Hematopoietic multipotent progenitor cell treated with erythropoietin and hydrocortisone succinate and interleukin-3 and kit ligand, for 8 days (in vitro differentiated cells): Measurements from ENCODE around the gene LRRC53.

Source experiments
- DNase-seq: peaks from one replicate; pipeline ENCODE4 v3.0.0-alpha.2; 2015

Gene LRRC53

DNA sequence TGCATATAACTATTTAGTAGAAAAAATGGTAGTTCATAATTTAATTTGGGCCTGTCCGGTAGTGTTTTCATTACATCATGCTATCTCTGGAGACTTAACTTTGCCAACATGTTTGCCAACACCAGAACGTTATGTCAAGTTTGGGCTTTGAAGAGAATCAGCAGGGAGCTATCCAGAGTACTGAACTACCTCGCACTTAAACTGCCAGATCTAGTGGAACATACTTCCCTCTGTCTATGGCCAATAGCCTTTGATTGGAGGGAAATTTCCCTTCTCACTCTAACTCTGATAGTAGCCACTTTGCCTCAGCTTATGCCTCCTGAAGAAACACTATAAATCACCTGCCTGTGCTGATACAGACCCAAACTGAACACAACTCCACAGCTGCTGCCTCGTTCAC, 10.0 kb downstream of the LRRC53 start:
- DNase-seq: peak; percentile 4

DNA sequence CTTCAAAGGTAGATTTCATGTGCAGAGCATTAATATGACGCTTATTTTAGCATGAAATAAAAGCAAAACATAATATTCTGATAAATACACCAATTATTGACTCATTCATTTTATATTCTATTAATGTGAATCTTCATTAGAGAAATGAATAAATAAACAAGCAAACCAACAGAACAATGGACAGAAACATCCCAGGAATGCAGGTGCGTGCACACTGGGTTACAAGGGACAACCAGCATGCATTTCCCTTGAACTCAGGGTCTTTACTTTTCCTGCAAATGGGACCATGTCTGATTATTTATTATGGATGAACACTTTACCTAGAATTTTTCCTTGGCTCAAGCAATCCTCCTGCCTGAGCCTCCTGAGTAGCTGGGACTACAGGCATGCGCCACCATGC, 13.5 kb downstream of the LRRC53 start:
- DNase-seq: no peak

DNA sequence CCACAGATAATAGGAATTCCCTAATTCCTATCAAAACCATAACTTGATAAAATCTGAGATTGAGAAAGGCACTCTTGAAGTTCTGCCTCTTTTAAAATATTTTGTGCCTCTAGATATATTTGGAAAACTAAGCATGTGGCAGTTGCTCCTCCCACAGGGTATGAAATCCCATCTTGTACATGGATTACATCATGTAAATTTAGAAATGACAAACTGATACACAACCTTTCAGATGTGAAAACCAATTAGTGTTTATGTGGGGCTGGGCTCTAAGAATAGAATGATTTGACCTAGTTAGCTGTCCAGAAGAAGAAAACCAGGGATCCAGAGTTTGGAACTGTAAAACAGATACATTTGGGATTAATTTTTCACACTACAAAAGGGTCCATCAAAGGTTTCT, 15.7 kb downstream of the LRRC53 start:
- no peak for DNase-seq

DNA sequence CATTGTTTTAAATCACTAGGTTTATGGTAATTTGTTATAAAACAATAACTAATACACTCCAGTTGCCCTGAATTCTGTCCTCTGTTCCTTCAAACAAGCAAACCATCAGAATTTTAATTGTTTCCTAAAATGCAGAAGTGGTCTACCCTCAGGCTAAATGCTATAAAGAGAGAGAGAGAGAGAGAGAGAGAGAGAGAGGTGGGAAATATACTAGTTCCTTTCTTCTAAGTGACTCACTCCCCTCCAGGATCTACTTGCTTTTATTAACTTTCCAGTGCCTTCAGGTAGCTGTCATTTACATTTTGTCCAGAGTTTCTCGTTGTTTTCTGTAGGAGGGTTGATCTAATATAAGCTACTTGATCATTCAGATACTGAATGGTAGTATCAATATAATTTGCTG, 26.4 kb downstream of the LRRC53 start:
- DNase-seq: no peak

DNA sequence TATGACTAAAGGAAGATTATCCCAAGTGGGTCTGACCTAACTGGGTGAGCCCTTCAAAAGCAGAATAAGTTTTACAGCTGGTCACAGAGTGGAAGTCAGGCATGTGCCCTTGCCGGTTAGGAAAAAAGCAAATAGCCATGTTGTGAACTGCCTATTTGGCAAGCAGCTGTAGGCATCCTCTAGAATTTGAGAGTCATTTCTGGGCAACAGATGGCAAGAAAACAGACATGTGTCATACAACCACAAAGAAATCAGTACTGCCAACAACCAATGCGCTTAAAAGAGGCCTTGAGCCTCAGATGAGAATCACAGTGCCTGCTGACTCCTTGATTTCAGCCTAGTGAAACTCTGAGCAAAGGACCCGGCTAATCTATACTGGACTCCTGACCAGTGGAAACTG, 26.8 kb downstream of the LRRC53 start:
- no peak for DNase-seq

DNA sequence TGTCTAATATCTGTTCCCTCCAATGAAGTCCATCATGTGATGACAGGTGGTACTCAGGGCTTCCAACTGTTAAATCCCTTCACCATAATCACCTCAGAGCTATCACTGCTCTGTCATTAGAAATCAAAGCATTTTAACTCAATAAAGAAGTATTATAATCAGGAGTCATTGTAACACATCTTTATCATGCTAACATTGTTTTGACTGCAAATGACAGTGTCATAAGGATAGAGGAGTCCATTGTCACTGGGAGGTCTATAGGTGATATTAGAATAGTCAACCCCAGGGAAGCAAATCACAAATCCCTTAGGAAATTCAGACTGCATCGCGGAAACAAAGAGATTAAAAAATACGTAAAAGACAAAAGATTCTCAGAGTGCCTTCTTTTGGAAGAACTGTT, 30.8 kb downstream of the LRRC53 start:
- DNase-seq: no peak

DNA sequence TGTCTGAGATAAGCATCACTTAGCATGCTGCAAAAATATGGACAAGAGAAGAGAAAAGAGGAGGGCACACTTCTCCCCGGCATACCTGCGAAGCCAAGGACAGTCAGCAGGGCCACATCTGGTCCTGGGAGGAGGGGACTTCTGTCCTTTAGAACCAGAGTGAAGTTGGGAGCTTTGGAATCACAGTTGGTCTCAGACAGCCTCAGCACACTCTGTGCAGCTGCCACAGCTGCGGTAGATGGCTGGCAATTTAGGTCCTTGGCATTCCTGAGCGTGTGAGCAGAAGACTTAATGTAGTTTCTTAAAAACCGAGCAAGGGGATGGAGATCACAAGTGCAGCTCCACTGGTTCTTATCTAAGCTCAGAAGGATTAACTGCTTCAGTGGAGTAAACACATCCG, 32.3 kb downstream of the LRRC53 start:
- no peak for DNase-seq

DNA sequence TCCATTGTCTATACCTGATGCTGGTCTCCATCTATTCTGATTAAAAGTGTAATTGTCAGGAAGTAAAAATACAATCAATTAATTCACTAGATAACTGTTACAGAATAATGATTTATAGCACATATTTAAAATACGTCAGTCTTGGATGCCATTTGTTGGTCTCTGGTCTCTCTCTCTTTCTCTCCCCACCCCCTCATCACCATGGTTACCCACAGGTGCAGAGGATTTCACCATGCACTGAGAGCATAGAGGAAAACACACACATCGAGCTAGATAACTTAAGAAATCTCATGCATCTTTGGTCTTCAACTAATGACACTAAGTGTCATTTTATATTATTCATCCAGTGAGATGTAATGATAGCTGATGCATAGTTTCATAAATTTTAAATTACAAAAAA, 33.4 kb downstream of the LRRC53 start:
- no peak for DNase-seq

DNA sequence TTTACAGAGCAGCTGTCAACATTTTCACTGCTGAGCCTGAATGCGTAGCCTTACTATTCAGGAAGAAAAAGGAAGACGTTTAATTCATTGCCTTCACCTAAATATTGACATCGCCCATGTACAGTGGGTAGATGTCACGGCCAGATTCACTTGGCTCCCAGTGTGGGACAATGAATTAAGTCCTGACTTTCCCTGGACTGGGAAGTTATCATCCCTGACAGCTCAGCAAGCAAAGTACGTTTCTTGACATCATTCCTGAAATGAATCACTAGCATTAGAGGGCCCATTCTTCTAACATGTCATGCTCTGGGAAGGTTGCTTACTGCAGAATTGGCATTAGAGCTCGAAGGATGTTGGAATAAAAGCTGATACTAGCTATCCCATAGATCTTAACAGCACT, 37.8 kb downstream of the LRRC53 start:
- no peak for DNase-seq

DNA sequence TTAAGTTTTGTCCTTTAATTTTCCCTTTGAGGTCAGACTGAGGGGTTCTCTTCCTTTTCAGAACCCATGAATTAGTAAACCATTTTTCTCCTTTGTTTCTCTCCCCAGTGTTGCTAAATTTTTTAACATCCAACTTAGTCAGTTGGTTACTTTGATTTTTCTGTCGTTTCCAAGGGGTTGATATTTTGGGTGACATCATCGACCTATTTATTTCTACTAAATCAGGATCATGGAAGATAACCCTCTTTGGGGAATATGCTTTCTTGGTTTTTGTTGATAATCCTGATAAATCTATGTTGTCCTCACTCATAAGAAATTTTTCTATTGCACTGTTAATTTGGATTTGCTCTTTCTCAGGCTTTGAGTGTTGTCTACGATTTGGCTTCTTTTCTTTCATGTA, 40.9 kb downstream of the LRRC53 start:
- no peak for DNase-seq

DNA sequence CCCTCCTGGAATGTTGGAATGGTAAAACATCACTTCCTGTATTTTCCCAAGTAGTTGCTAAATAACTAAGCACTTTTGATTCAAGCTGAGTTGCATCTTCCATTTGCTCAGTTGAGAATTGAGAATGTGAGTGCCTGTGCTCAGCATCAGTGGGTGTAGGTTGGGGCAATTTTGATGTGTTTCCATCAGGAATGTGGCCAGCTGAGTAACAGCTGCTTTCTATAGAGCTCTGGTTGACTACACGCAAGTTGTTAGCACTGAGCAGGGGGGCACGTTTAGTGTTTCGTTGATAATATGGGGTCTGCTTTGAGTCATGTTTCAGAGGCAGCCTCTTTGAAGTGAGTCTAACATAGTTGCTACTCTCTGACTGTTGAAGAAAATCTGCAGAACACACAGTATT, 41.5 kb downstream of the LRRC53 start:
- no peak for DNase-seq

DNA sequence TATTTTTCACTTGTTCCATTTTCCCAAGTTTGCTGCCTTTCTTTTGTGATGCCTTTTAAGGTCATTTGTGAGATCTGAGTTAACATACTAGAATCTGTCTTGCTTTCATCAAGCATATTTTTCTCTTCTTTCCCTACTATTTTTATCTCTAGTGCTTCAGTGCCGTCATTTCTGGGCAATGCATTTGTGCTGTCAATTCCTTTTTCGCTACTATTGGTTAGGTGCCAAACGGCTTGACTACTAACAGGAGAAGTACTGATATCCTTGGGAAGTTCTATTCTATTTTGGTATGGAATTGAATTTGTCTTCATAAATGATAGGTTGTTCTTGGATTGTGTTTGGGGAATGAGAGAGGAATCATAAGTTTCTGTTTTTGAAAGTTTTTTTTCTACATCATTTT, 42.2 kb downstream of the LRRC53 start:
- DNase-seq: no peak

DNA sequence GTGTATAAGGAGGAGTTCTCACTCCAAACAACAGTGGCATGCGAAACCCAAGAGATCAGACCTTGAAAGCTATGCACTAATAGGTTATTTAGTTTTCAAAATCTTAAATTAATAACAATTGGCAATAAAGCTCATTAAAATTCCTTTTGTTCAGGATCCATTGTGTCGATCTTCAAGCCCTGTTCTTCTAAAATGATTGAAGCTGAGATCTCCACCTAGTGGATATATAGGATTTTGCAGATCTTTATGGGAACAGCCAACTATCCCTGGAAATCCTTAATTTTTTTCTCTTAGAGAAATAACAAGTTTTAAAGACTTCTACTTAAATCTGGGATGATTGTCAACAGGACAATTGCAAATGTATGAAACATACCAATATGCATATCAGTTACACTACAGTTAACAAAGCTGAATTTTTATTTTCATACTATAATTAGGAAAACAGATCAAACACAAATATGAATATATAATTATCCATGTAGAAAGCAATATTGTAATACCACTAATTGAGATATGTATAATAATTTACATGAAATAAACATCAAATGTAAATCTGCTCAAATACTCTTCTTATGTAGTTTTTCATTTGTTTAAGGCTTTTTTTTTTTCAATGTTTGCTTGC, 43.3 kb downstream of the LRRC53 start:
- DNase-seq: peak; percentile 42

DNA sequence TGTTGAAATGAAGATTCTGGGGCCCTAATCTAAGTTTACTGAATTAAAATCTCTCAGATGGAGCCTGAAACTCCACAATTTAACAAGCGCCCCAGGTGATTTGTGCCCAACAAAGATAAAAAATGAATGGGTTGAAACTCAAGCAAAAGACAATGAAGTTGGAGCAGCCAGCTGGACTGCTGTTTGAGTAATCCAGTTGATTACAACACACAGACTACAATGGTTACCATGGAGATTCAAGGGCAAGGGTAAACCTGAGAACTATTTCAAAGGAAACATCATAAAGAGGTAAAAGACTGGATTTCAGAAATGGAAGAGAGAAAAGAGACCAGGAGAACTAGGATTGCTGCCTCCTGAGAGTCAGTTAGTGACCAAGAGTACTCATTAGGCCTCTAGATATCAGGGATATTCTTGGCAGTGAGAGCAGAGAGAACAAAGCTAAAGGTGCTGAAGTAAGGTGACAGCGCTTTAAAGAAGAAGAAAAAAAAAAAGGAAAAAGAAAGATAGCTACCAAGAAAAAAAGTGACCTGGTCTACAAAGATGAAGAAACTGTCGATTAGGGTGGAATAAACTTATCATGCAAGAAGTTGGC, 44.5 kb downstream of the LRRC53 start:
- DNase-seq: no peak

DNA sequence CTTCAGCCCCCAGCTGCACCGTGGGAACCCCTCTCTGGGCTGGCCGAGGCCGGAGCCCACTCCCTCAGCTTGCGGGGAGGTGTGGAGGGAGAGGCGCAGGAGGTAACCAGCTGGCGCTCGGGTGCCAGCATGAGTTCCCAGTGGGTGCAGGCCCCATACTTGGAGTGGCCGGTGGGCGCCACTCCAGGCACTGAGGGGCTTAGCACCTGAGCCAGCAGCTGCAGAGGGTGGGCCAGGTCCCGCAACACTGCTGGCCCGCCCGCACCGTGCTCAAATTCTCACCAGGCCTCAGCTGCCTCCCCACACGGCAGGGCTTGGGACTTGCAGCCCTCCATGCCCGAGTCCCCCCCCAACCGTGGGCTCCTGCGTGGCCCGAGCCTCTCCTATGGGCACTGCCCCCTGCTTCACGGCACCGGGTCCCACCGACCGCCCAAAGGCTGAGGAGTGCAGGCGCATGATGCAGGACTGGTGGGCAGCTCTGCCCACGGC, 47.2 kb downstream of the LRRC53 start:
- DNase-seq: no peak

DNA sequence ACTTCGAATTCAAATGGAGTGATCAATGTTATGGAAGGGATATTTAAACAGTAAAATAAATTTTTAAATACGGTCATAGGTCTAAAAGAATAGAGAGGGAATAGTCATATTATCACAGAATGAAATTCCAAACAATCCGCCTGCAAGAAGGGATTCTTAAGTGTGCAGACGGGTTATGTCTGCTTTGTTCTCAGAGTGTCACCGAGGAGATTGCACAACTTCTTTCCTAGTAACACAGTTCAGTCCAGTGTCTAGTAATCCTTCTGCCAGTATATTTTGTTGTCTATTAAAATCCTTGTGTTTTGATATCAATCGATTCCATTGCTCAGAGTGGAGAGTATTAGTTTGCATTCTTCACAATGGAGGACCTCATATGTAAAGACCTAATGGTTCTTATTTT, 48.4 kb downstream of the LRRC53 start:
- no peak for DNase-seq

DNA sequence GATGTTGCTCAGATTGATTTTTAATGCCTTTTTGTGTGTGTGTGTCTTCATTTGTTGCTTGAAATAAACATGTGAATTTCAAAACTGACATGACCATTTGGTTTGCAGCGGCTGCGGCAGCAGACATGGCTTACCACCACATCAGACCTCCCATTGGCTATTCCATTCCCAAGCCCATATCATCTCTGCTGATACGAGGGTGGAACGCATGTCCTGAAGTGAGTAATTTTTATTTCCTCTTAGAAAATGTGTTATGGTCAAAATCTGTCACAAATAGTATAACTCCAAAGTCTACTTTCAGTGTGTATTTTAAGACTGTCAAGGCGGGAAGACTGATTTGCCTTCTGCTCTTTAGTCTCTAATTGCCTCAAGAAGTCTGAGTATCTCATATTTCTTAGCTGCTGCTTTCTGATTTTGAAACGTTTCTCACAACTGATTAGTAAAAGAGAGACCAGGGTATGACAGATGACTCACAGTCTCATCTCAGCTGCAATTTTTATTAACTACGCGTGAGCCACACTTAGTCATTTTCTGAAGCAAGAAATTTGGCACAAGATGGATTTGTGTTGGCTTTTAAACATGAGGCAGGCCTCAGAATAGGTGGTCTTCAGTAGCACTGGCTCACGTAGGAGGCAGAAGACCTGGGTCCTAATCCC, 49.0 kb downstream of the LRRC53 start:
- DNase-seq: no peak

DNA sequence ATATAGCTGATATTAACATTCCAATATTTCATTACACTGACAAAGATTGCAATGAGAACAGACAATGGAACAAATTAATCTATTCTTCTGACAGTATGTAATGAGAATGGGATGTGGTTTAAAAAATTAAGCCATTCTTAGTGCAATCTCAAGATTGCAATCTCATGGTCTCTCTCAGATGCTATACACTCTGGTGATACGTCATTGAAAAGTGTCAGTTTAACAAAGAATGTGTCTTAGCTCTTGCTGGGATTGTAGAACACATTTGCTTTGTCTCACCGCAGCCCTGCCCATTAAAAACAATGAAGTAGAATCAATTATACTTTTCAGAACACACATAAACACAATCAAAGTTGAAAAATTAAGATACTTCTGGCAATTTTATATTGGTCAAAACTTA, 55.2 kb downstream of the LRRC53 start:
- DNase-seq: no peak

DNA sequence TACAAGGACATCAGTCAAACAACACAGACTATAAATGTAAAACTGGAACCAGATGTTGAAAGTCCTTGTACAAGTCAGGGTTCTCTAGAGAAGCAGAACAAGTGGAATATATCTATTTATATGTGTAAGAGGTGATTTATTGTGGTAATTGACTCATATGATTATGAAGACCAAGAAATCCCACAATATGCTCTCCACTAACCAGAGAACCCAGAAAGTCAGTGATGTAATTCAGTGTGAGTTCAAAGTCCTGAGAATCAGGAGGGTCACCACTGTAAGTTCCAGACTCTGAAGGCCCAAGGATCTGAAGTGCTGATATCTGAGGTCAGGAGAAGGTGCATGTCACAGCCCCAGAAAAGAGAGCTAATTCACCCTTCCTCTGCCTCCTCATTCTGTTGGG, 57.0 kb downstream of the LRRC53 start:
- DNase-seq: no peak

DNA sequence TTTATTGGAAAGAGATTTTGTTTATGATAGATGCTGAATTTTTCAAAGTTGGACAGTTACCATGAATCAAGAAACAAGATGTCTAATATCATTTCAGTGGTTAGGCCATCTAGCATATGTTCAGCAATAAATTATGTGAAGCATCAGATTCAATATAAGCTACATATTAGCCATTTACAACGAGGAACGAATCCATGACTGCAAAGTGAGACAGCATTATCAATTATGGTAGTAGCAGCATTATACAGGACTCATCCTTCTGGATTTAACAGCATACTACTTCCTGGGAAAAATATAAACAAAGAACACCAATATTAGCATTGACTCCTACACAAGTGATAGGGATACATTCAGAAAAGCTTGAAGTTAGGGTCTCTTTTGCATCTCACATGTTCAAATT, 59.1 kb downstream of the LRRC53 start:
- DNase-seq: no peak

DNA sequence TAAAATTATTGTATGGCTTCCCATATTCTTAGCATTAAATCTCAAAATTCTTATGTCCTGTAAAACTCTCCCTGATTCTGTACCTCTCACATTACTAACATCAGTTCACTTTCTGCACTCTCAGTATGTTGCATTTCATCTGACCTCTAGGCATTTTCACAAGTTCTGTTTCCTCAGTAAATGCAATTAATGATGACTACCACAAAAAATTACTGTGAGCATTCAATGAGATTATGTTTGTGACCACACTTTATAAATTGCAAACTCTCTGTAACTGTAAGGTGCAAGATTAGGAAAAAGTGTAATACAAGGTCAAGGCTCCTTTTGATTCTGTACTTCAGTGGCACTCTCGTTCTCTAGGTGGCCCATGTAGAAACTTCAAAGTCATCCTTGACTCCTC, 60.4 kb downstream of the LRRC53 start:
- DNase-seq: no peak

DNA sequence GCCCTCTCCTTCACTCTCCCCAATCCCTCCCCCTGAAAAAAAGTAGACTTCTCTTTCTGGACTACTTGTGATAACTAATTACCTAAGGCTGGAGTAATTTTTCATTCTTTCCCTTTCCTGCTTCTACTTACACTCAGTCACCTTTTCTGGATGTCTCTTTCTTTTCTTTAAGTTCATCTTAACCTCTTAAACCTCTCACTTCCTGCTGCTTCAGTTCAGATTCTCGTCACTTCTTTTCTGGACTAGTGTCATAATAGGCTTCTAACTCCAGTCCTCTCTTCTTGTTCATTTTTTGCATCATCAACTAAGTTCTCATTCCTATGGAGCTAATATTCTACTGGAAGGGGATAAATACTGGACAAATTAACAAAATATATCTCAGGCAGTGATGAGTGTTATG, 75.4 kb downstream of the LRRC53 start:
- no peak for DNase-seq

DNA sequence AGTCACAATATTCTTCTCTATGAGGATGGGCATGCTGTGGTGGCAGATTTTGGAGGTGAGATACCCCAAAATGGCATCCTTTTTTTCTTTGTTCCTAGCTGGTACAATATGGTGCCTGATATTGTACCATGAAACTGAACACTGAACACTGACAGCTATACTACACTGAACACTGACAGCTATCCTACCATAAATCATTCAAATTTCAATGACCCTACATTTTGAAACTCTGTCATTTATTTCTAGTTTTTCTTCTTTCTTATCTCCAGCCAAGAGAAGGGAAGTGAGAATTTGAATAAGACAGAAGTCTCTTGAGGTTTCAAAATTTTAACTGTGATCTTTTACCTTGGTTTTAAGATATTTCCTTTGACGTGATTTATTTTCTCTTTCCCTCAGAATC, 76.3 kb downstream of the LRRC53 start:
- no peak for DNase-seq

DNA sequence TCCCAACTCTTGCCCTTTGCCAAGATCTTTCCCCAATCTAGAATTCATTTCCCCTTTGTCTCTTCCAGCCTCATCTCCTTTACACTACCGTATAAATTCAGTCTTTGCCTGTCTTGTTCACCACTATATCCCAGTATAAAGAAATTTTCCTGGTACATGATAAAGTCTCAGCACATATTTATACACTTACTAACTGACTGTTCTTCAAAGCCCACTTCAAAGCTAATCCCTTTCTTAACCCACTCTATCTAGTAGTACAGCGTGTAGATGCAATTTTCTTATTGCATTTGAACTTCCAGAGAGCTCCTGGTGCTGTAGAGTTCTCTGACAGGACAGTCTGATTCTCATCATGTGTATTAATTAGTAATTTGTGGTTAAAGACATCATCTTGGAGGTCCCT, 78.1 kb downstream of the LRRC53 start:
- DNase-seq: no peak

DNA sequence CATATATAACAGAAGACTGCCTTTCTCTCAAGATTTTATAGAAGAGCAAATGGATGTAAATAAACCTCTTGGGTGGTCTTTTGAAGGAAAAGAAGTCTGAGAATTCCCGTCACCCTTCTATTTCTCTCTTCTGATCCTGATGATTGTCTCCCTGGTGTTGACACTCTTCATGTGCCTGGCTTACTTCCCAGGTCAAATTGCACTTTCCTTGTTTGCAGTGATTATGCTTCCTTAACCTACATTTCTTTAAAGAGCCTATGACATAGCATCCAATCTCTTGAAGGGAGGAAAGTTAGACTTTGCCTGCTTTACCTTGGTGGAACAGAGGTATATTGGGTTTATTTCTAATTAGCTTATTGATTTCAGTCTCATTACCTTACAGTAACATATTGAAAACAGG, 80.1 kb downstream of the LRRC53 start:
- no peak for DNase-seq
